Activated effector memory CD4-positive, alpha-beta T cell treated with anti-CD3 and anti-CD28 coated beads, Interleukin-2, amount 50 U/mL, for 16 hours (primary cell): ENCODE data around the gene C9orf43.
"Not testable (repeated sequence)": the region's sequence is repeated elsewhere in the genome, so short reads cannot be mapped to it uniquely, and the experiment has no call there.

Experiments used
- DNase-seq: peaks from one replicate; pipeline ENCODE4 v3.0.0-alpha.2; 2020

Gene C9orf43, protein sequence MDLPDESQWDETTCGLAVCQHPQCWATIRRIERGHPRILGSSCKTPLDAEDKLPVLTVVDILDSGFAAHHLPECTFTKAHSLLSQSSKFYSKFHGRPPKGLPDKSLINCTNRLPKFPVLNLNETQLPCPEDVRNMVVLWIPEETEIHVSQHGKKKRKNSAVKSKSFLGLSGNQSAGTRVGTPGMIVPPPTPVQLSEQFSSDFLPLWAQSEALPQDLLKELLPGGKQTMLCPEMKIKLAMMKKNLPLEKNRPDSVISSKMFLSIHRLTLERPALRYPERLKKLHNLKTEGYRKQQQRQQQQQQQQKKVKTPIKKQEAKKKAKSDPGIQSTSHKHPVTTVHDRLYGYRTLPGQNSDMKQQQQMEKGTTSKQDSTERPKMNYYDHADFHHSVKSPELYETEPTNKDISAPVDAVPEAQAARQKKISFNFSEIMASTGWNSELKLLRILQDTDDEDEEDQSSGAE

DNA sequence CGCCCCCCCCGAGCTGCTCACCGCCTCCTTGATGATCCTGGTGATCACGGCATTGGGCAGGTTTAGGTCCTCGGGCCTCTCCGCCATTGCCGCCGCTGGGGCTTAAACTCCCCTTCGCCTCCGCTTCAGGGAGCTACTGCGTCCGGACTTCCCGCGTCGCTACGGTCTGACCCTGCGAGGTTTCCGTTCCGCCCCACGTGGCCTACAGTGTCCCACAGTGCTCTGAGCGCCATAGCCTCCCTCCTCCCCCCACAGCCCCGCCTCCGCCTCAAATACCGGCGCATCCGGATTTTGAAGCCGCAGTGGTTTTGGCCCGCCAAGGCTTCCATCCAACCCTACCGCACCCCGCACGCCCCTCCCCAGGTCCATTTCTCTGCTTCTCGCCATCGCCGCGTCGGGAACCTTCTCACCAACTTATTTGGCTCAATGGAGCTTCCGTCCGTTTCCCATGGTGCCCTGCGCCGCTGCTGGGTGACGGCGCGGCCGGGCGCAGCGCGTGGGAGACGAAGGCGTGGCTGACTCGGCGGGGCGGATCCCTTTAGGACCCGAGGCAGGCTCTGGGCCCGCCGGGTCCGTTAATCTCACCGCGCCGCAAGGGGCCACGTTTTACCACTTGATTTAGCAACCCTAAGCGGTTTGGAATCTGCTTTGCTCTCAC lies at the start of gene C9orf43, which contains the start of gene POLE3:
TSS of gene C9orf43 (plus strand) at position 541 of the 658 bp plus-strand sequence. CDS start 2,747 bp downstream, outside the sequence.
TSS of gene POLE3 (minus strand) at position 469 of the 658 bp plus-strand sequence. CDS start at position 87, 382 bp downstream.
- DNase-seq, result peak; percentile 98

DNA sequence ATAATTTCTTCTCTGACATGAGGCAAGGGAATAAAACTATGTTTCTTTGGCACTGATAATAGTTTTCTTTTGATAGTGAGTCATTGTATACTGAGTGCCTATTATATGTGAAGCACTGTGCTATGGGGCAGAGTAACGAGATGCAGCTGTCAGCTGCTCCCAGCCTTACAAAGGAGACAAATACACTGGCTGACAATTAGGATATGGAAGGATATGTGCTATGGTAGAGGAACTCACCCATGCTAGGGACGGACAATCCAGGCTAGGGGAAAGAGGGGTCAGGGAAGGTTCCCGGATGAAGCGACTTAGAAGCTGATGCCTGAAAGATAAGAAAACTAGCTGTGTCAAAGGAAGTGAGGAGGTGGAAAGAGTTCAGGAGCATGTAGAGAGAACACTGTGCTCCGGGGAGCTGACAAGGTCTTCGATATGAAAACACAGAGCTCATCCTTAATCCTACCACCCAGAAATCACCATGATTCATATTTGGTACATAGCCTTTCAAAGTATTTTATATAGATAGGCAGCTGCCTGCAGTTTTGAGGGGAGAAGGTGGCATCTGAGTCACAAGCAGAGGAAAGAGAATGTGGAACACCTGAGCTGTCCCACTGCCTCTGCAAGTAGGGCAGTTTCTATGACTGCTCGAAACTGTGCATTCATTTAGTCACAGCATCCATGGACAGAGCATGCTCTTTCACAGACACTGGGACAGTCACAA lies 49.1 kb upstream of the C9orf43 start:
- DNase-seq, result no peak

DNA sequence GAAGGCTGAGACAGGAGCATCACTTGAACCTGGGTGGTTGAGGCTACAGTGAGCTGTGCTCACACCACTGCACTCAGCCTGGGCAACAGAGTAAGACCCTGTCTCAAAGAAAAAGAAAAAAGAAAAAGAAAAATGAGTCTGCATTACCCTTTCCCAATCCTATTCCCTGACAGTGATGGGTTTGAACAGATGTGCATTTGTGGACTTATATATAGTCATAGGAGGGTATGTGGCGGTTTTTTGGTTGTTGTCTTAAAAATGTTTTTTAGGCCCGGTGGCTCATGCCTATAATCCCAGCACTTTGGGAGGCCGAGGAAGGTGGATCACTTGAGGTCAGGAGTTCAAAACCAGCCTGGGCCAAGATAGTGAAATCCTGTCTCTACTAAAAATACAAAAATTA lies 47.2 kb upstream of the C9orf43 start:
- DNase-seq, result no peak

DNA sequence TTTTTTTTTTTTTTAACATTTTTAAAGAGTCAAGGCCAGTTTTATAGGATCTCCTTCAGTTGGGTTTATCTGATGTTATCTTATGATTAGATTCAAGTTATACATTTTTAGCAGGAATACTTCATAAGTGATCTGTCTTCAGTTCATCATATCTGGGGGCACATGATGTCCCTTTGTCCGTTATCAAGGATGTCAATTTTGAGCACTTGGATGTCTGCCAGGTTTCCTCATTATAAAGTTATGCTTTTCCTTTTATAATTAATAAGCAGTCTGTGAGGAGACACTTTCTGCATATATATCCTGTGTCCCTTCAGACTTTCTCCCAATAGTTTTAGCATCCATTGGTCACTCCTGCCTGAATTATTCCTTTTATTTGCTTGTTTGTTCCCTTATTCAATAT lies 45.6 kb upstream of the C9orf43 start:
- no peak for DNase-seq

DNA sequence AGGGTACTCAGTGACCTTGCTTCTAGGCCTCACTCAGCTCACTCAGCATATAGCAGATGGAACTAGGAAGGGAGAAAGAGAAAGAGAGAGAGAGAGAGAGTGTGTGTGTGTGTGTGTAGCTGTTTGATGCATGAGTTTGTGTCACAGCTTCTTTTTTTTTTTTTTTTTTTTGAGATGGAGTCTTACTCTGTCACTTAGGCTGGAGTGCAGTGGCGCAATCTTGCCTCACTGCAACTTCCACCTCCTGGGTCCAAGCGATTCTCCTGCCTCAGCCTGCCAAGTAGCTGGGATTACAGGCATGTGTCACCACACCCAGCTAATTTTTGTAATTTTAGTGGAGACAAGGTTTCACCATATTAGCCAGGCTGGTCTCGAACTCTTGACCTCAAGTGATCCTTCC lies 44.9 kb upstream of the C9orf43 start:
- not testable (repeated sequence) for DNase-seq

DNA sequence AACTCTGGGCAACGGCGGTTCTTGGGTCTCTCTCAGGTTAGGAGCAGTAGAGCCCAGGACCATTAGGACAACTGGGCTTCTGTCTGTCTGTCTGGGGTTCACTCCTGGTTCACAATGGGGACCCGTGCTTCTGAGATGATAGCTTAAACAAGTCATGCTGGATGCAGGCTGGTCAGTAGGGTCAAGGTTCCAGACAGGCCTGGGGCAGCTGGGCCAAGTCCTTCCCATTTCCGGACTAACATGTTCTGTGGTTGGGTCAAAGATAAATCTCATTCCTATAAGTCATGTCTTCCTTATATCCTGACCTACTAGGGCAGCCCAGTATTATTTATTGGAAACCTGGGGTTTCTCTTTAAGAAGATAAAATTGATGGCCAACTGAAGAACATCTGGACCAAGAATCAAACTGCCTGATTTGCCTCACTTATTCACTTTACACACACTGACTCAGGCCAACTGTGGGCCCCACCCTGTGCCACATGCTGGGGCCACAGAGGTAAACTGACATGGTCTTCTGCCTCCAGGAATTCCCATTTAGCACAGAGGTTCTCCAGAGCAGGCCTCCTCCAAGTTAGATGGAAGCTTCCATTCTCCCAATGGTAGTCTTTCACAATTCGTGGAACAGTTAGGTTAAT lies 42.1 kb upstream of the C9orf43 start:
- DNase-seq, result no peak

DNA sequence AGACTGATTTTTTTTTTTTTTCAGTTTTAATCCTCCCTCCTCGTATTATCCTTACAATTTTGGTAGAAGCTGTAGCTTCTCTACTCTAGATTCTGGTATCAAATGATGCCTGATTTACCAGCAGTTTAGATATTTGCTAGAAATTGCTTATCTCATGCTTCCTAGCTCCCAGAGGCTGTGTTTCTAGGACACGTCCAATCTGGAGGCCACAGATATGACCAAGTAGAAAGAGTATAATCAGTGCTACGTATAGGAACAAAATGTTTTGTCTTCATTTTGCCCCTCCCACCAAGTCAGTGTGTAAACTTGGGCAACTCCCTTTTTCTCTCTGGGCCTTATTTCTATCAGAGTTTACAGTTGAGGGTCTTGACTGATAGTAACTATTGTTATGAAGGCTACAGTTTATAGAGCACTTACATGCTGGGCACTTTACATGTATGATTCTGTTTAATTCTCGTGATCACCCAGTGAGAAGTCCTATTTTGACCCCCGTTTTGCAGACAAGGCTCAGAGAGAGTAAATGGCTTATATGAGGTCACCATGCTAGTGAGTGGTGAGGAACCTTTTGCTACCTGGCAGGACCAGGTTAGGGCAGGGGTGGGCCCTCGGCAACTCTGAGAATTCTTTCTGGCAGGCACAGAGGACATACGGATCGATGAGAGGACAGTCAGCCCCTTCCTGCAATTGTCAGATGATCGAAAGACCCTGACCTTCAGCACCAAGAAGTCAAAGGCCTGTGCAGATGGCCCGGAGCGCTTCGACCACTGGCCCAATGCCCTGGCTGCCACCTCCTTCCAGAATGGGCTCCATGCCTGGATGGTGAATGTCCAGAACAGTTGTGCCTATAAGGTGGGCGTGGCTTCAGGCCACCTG lies 41.3 kb upstream of the C9orf43 start:
- DNase-seq, result no peak

DNA sequence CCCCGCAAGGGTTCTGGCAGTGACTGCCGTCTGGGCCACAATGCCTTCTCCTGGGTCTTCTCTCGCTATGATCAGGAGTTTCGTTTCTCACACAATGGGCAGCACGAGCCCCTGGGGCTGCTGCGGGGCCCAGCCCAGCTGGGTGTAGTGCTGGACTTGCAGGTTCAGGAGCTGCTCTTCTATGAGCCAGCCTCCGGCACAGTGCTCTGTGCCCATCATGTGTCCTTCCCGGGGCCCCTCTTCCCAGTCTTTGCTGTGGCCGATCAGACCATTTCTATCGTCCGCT lies 40.7 kb upstream of the C9orf43 start:
- DNase-seq, result no peak

DNA sequence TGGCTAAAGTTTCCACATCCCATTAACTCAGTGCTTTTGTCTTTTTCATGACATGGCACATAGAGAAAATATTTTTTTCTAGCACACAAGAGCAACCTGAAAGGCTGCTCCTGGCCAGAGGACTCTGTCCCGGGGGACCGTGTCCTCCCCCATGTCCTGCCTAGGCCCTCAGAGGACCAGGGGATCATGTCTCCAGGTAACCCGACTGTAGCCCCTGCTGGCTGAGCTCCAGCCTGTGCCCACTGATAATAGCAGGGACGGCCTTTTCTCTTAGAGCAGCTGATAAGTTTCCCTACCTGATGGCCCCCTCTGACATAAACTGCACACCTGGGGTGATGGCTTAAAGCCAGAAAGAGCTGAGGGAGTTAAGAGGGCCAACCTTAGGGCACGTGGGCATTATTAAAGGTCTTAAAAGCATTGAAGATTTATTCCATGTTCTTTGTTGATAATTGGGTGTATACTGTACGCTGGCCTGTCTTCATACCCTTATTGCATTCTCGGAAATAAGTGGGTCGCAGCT lies 39.7 kb upstream of the C9orf43 start:
- no peak for DNase-seq

DNA sequence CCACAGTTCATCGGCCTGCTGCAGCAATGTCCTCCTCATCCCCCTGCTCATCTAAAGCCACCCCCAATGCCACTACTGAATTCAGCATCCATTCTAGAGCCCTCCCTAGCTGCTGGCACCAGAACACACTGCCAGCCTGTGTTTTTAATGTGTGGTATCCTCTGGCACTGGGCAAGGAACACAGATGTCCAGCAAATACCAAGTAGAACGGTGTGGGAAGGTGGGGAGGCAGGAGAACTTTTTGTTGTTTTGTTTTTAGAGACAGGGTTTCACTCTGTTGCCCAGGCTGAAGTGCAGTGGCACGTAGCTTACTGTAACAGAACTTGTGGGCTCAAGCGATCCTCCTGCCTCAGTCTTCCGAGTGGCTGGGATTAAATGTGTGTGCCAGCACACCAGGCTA lies 38.5 kb upstream of the C9orf43 start:
- DNase-seq, result no peak

DNA sequence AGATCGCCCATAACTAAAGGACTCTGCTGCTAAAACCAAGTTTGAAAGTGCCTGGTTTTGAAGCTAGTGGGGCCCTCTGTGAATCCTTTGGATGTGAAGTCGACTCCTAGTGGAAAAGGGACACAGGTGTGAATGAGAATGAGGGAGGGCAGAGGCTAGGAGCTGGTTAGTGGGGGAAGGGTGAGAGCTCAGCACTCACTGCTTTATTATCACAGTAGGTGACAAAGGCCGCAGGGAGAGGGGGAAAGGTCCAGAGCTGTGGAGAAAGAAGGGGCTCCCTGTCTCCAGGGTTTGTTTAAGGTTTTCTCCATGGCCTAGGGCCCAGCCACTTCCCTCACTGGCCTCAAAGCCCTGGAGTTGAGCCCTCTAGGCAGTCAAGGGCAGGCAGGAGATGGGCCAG lies 37.3 kb upstream of the C9orf43 start:
- no peak for DNase-seq

DNA sequence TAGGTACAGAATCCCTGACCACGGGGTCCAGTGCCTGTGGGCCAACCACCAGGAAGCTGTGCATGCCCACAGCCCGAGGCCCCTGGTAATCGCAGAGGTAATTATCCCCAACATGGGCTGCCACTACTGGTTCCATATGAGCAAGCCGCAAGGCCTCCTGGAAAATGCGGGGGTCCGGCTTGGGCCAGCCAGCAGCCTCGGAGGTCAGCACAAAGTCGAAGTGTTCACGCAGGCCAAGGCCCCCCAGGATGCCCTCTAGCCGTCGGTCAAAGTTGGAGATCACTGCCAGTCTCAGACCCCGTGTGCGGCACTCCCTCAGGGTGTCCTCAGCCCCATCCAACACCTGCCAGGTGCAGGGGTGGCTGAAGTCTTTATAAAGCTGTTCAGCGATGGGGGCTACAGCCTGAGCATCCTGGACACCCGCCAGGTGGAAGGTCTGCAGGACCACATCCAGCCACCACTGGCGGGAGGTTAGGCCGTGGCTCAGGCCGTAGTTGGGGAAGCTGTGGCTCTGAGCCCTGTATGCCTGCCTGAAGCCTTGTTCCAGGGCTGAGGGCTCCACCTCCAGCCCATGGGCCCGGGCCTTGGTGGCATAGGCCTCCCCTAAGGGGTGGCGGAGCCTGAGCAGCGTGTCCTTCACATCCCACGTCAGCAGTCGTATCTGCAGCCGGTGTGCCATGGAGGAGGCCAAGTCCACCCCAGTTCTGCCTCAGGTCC lies 36.7 kb upstream of the C9orf43 start:
- no peak for DNase-seq

DNA sequence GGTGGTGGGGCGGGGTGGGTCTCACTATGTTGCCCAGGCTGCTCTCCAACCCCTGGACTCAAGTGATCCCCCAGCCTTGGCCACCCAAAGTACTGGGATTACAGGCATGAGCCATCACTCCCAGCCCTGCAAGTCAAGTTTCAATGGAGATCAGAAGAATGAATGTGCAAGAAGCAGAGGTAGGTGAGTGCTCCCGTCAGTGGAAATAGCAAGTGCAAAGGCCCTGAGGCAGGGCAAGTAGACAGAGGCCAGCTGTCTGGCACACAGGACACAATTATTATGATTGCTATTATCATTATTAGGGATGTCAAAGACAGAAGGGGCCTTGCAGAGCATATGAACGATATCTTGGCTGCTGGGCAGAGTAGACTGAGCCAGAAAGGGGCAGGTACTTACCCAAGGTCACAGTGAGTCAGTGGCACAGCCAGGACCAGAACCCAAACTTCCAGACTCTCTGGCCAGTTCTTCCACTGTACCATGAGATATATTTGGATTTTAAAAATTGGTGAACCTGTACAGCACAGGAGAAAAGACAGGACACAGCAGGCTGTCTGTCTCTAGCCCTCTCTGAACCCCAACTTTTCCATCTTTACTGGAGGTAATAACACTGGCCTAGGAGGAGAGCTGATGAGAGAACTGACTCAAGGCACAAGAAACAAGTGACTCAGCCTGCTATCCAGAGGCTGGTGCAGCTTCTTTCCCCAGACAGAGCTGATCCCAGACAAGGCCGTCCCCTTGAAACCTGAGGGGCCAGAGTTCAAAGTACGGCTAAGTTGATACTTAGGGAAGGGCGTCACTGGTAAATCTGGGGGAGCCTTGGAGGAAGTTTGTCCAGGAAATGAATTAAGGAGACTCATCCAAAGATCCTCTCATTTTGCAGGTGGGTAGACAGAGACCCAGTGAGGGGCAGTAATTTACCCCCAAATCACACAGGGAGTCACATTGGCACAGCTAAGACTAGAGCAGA lies 35.2 kb upstream of the C9orf43 start:
- no peak for DNase-seq

DNA sequence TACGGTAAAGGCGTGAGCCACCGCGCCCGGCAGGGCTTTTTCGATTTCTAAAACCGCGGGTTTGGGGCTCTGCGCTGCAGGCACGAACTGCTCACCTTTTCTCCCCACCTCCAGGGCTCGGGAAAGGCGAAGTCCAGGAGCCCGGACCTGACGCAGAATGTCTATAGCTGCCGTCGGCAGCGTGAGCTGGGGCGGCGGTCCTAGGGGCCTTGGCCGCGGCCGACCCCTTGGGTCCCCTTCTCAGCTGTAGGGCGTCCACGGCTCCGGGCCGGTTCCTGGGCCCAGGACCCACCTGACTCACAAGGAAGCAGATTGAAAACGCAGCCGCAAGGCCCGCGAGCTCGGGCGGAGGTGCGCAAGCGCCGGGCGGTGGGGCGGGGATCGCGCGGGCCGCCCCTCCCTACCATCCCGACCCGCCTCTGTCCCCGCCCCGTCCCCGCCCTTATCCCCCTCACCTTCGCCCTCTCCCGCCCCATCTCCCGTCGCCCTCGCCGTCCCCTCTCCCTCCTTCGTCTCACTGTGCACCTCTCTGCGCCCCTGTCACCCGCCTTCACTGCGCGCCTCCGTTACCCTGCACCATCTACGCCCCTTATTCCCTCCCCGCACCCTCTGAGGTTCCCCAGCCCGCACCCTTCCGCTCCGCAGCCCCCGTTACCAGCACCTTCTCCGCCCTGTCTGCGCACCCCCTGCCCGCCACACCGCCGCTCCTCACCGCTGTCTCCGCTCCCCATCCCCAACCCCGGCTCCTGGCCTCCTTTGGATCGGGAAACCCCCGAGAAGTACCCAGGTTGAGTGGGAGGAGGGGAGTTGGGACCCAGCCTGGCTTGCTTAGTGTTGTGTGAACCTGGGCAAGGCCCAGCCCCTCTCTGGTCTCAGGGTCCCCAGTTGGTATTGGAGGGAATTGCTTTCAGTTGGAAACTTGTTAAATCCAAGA lies 33.6 kb upstream of the C9orf43 start, which contains the start of gene HDHD3:
TSS of gene HDHD3 (minus strand) at position 353 of the 934 bp plus-strand sequence. CDS start 2,632 bp downstream, outside the sequence.
- peak; percentile 90 for DNase-seq

DNA sequence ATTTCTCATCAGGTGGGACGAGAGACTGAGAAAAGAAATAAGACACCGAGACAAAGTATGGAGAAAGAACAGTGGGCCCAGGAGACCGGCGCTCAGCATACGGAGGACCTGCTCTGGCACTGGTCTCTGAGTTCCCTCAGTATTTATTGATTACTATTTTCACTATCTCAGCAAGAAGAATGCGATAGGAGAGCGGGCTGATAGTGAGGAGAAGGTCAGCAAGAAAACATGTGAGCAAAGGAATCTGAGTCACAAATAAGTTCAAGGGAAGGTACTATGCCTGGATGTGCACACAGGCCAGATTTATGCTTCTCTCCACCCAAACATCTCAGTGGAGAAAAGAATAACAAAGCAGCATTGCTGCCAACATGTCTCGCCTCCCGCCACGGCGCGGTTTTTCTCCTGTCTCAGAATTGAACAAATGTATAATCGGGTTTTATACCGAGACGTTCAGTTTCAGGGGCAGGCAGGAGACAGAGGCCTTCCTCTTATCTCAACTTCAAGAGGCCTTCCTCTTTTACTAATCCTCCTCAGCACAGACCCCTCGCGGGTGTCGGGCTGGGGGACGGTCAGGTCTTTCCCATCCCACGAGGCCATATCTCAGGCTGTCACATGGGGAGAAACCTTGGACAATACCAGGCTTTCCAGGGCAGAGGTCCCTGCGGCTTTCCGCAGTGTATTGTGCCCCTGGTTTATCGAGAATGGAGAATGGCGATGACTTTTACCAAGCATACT lies 31.3 kb upstream of the C9orf43 start:
- DNase-seq, result not testable (repeated sequence)

DNA sequence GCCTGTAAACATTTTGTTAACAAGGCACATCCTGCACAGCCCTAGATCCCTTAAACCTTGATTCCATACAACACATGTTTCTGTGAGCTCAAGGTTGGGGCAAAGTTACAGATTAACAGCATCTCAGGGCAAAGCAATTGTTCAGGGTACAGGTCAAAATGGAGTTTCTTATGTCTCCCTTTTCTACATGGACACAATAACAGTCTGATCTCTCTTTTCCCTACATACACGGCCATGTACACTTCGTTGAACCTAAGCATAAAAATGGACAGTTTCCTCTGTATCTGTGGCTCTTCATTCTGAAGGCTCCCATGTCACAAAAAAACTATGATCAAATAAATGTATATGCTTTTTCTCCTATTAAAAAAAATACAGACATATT lies 30.7 kb upstream of the C9orf43 start:
- not testable (repeated sequence) for DNase-seq

DNA sequence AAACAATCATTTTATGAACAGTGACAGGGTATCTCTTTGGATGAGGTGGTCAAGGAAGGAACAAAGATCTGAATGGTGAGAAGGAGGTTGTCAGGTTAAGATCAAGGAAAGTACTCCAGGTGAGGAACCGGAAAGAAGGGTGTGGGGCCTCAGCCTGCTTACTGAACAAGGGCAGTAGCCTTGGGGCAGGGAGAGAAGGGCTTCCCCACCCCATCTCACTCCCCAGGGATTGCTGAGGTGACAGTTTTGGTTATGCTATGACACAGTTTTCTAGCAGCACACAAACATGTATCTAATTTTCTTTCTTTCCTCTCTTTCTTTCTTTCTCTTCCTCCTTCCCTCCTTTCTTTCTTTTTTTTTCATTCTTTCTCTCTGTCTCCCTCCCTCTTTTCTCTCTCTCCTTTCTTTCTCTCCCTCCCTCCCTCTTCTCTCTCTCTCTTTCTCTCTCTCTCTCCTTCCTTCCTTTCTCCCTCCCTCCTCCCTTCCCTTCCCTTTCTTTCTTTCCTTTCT lies 29.6 kb upstream of the C9orf43 start:
- DNase-seq, result no peak

DNA sequence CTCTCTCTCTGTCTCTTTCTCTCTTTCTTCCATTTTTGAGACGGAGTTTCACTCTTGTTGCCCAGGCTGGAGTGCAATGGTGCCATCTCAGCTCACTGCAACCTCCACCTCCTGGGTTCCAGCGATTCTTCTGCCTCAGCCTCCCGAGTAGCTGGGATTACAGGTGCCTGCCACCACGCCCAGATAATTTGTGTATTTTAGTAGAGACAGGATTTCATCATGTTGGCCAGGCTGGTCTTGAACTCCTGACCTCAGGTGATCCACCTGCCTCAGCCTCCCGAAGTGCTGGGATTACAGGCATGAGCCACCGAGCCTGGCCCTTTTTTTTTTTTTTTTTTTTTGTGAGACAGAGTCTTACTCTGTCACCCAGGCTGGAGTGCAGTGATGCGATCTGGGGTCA lies 29.1 kb upstream of the C9orf43 start:
- not testable (repeated sequence) for DNase-seq
